ENCODE results near the gene GAS7. TPM values are rescaled to one million over a fixed set of nuclear protein-coding genes. Genes with fewer than 3 reads are reported as not detected.

Gene GAS7
- total and polyA plus RNA-seq, 7 donors = 6.5 to 67.6 (median 35.1) TPM

DNA sequence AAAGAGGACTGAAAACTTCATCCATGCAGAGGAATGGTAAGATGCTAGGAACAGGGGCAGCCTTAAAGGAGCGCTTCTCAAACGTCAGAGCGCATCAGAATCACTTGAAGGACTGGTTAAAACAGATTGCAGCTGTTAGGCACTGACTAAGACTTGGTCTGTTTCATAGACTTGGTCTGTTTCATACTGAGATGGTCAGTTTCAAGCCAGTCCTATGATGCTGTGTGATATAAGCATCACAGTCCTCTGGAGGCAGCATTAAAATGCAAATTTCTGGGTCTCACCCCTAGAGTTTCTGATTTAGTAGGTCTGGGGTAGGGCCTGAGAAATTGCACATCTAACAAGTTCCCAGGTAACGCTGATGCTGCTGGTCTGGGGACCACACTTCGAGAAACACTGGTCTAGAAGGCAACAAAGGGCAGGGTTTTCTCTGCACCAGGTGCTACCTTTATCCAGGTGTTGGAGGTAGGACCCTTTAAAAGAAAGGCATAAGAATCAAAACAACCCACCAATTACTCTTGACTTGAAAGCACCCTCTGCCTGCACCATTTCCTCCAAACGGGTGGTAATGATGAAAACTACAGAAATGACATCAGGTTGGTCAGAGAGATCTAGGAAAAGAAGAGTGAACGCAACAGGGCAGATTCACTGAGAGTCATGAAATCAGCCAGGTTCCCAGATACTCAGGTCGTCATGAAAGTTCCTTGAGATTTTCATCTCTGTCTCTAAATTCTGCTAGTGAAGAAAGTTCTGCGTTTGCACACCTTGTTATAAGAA lies 198.3 kb downstream of the GAS7 start:
- H3K27me3 ChIP-seq = no peaks in the 10 kb centered on the region
- no peak for TF ChIP-seq EP300 (IDR thresholded peaks at IDR 0.05)
- no peak for TF ChIP-seq POLR2A (IDR thresholded peaks at IDR 0.05)
- TF ChIP-seq, protein P1, sequence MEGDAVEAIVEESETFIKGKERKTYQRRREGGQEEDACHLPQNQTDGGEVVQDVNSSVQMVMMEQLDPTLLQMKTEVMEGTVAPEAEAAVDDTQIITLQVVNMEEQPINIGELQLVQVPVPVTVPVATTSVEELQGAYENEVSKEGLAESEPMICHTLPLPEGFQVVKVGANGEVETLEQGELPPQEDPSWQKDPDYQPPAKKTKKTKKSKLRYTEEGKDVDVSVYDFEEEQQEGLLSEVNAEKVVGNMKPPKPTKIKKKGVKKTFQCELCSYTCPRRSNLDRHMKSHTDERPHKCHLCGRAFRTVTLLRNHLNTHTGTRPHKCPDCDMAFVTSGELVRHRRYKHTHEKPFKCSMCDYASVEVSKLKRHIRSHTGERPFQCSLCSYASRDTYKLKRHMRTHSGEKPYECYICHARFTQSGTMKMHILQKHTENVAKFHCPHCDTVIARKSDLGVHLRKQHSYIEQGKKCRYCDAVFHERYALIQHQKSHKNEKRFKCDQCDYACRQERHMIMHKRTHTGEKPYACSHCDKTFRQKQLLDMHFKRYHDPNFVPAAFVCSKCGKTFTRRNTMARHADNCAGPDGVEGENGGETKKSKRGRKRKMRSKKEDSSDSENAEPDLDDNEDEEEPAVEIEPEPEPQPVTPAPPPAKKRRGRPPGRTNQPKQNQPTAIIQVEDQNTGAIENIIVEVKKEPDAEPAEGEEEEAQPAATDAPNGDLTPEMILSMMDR (IDR thresholded peaks at IDR 0.05) = no peak
- TF ChIP-seq POLR2AphosphoS5 (IDR thresholded peaks at IDR 0.05) = no peak
- H3K9me3 ChIP-seq = no peaks in the 10 kb centered on the region
- no peak overlapping the region for H3K27ac ChIP-seq
- no peak overlapping the region for H3K4me3 ChIP-seq
- 77 to 79% methylated on average over 9 of the region's 9 CpGs for WGBS, 2 donors
- DNase-seq = no peak
- peaks cover 0 to 9% (median 1%) of the 10 kb centered on the region in 4 donors for H3K4me1 ChIP-seq
- H3K36me3 ChIP-seq = no peaks in the 10 kb centered on the region
- intact Hi-C loops (cut with DNase I) = no loop called here

DNA sequence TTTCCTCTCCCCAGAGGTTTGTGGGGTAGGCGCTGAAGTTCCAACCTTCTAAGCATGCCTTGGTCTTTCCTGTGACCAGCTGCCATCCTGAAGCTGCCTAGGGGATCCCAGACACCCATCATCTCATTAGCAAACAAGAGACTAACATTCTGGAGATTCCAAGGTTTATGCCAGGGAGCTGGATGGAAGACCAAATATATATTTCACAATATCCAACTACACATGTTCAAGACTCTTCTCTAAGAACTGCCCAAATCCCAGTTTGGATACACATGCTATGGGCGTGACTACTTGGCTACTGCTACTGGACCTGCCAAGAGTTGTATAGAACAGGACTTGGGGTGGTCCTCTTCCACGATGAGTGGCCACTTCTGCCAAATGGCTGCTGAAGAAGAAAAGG lies 200.3 kb downstream of the GAS7 start:
- TF ChIP-seq, protein P1 (IDR thresholded peaks at IDR 0.05) = no peak
- TF ChIP-seq POLR2AphosphoS5 (IDR thresholded peaks at IDR 0.05) (no peak), EP300 (IDR thresholded peaks at IDR 0.05) (no peak), POLR2A (IDR thresholded peaks at IDR 0.05) (no peak)
- Histone ChIP-seq H3K36me3 (no peaks in the 10 kb centered on the region), H3K9me3 (no peaks in the 10 kb centered on the region), H3K27ac (no peak overlapping the region), H3K27me3 (no peaks in the 10 kb centered on the region), H3K4me3 (no peak overlapping the region), H3K4me1 (peaks cover 0 to 9% (median 1%) of the 10 kb centered on the region in 4 donors)
- intact Hi-C loops (cut with DNase I) = no loop called here
- DNase-seq = no peak
- WGBS, 2 donors = 67 to 82% methylated on average over 3 of the region's 3 CpGs

DNA sequence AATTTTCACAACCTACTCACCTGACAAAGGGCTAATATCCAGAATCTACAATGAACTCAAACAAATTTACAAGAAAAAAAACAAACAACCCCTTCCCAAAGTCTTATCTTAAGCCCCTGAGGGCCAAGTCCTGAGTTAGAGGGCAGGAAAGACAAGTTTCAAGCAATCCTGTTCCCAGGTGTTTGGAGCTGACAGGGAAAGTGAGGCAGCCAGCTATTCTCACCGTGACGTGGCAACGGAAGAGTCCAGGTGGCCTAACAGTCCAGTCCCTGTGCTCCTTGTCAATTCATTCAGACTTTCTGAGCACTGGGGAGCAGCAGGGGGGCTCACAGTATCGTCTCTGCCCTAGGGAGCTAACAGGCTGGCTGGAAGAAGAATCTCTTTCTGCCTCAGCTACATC lies 203.6 kb downstream of the GAS7 start:
- Histone ChIP-seq H3K4me1 (no peaks in the 10 kb centered on the region), H3K27me3 (no peaks in the 10 kb centered on the region), H3K27ac (no peak overlapping the region), H3K36me3 (no peaks in the 10 kb centered on the region), H3K4me3 (no peak overlapping the region), H3K9me3 (no peaks in the 10 kb centered on the region)
- peak; percentile 28 for DNase-seq
- intact Hi-C loops (cut with DNase I) = no loop called here
- TF ChIP-seq, protein P1 (IDR thresholded peaks at IDR 0.05) = no peak
- TF ChIP-seq EP300 (IDR thresholded peaks at IDR 0.05) = no peak
- no peak for TF ChIP-seq POLR2AphosphoS5 (IDR thresholded peaks at IDR 0.05)
- no peak for TF ChIP-seq POLR2A (IDR thresholded peaks at IDR 0.05)
- 80 to 86% methylated on average over 4 of the region's 4 CpGs for WGBS, 2 donors

DNA sequence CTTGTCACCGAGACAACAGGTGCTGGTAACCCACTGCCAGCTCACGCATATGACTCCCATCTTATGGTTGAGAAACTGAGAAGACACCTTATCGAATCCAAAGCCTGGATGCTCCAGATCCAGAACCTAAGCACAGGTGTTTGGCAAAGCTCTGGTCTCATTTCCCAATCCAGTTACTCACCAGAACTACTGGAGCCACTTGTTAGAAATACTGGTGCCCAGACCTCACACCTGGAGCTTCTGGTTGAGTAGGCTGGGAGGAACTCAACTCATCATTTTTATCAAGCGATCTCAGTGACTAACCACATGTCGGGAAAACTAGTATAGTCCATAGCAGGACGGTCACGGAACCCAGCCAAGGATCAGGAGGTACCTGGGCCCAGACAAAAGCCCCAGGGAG lies 206.6 kb downstream of the GAS7 start:
- H3K36me3 ChIP-seq = no peaks in the 10 kb centered on the region
- 95 to 96% methylated on average over 7 of the region's 7 CpGs for WGBS, 2 donors
- intact Hi-C loops (cut with DNase I) = no loop called here
- H3K27ac ChIP-seq = no peak overlapping the region
- H3K27me3 ChIP-seq = no peaks in the 10 kb centered on the region
- no peak for DNase-seq
- no peaks in the 10 kb centered on the region for H3K4me1 ChIP-seq
- no peaks in the 10 kb centered on the region for H3K9me3 ChIP-seq
- H3K4me3 ChIP-seq = no peak overlapping the region
- TF ChIP-seq POLR2A (IDR thresholded peaks at IDR 0.05) (no peak), EP300 (IDR thresholded peaks at IDR 0.05) (no peak), POLR2AphosphoS5 (IDR thresholded peaks at IDR 0.05) (no peak)
- TF ChIP-seq, protein P1 (IDR thresholded peaks at IDR 0.05) = no peak
